Suprapubic skin (tissue), 3 donors: ENCODE data around the gene BCAT1.

Experiments used
- CTCF ChIP-seq, 2 donors: fragments of 200-600 bp in 1 of 2; fragments of 450-650 bp in 1 of 2; sonication (generic) in 1 of 2; IDR thresholded peaks; one replicate each; pipeline ENCODE4 v1.5.1; 2016 to 2019; ENCODE audit warnings: antibody characterized with exemption in 2 of 2, mild to moderate bottlenecking in 1 of 2, moderate library complexity in 1 of 2
- POLR2A ChIP-seq, 2 donors: fragments of 450-650 bp; IDR thresholded peaks; one replicate each; pipeline ENCODE4 v1.6.1; 2017; ENCODE audit warnings: antibody characterized with exemption in 2 of 2, mild to moderate bottlenecking in 2 of 2, moderate library complexity in 2 of 2

GRCh38 chr12:24938341-24938740 lies 10.6 kb downstream of the BCAT1 start:
- TF ChIP-seq CTCF (IDR thresholded peaks at IDR 0.05) (no peak), POLR2A (IDR thresholded peaks at IDR 0.05) (no peak)
